Measurements from ENCODE around the gene TRPC4.

TRPC4 gene

DNA sequence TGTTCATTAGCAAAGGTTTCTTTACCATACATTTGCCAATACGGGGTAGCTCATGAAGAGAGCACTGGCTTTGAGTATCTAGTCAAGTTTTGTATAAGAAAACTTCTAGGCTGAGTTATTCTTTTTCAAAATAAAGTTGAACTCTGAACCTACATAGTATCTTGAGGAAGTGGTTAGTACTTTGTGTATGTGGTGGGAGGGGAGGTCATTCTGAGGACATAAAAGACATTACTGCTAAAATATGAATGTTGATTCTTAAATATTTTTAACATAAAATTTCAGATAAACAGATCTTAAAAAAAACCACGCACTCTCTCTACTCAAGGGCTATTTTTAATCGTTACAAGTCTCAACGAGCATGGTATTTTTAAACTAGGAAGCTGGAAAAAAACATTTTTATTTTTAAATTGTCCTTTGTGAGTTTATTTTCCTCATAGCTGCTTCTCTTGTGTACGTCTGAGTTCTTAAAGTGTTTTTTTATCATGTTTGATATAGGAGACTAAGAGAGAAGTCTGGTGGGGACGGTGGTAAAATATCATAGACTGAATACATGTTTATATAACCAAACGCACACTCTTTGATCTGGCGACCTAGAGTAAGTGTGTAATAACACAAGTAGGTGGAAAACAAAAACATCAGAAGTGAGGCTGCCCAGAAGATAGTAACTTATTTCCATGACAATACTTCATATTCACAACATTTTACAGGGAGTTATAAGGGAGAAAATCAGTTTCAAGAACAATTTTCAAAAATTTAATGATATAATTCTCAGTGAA is 153.0 kb downstream of the TRPC4 start:
- no peak for DNase-seq (ENCODE audit: low spot score)

DNA sequence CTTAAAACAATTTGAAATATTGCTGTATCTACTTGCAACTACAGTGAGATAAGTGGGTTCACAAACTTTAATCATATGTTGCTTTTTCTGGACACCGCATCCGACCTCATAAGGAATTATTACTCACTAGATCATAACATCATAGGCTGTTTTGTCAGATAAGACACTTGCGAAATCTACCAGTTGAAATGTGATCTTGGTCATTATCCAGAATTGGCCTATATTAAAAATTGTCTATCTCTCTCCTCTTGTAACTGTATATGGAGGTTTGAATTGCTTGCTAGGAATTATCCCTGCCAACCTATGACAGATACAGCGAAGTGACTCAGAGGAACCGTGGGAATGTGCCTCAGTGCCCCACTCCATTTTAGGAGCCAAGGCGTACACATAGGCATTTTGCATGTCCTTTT is 154.0 kb downstream of the TRPC4 start:
- DNase-seq (ENCODE audit: low spot score), result no peak

DNA sequence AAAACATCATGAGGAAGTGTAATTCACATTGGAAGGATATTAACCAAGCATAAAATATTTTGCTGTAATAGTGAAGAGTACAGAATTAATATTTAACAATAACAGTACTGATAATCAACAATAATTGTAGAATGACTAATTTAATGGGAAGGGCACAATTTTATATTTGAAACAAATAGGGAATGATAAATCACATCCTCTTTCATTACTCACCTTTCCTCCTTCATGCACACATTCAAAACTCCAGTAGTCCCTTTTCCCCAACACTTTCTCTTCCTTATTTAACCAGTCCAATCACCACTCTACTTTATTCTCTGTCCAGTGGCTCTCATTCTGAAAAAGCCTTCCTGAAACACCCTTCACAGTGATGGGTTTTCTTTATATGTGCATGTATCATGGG is 160.3 kb downstream of the TRPC4 start:
- DNase-seq (ENCODE audit: low spot score), result no peak

DNA sequence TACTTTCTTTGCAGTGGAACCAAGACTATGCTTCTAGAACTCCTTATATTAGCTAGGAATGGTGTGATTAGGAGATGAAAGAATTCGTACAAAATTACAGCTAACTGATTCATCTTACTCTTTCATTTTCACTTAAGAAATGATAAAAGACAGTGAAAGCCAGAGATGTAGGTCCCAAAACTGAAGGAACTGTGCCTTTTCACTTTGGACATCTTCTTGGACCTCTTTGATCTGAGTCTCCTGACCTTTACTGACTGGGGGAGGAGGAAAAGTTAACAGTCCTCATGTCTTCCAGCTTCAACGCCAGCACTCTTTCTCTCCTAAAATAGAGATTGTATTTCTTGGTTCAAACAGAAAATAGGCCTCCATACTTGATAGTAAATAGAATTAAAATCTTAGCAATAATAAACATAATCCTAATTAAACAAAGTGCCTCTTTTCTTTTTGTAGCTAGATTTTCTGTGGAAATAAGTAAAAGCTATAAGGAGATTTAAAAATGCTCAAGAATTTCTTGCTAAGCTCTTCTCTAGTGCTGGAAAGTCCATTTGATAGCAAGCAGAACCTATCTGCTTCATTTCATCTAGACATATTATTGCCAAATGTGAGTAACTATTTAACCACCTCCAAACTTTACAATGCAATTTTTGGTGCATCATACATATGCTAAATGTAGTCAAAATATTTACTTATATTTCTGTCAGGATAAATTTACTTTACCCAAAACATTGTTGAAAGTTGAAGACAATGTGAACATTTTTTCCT is 161.7 kb downstream of the TRPC4 start:
- DNase-seq (ENCODE audit: low spot score), result no peak

DNA sequence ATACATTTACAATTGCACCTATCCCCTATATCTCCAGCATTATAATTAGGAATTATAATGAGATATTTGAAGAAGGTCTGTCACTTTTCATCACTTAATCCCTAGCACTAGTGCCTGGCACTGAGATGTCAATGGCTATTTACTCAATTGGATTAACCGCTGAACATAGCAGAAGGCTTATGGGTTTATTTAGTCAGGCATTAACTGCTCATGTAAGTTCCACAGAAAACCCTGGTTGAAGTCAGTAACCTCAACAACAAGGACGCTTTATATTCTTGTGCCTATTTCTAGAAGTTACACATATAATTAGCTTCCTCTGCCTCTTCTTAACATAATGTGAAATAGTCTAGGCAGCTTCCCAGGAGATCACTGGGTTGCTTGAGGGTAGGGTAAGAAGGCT is 163.5 kb downstream of the TRPC4 start:
- DNase-seq (ENCODE audit: low spot score), result no peak

DNA sequence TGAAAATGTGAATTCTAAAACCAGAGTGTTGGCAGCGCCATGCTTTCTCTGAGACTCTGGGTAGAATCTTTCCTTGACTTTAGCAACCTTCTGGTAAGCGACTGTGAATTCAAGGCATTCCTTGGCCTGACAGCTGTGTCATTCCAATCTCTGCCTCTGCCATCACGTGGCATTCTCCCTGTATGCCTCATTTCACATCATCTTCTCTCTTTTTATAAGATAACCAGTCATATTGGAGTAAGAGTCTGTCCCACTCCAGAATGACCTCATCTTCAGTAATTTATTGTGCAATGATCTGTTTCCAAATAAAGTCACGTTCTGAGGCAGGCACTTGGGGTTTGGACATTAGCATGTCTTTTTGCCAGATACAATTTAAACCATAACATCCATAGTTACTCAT is 167.6 kb downstream of the TRPC4 start:
- no peak for DNase-seq (ENCODE audit: low spot score)

DNA sequence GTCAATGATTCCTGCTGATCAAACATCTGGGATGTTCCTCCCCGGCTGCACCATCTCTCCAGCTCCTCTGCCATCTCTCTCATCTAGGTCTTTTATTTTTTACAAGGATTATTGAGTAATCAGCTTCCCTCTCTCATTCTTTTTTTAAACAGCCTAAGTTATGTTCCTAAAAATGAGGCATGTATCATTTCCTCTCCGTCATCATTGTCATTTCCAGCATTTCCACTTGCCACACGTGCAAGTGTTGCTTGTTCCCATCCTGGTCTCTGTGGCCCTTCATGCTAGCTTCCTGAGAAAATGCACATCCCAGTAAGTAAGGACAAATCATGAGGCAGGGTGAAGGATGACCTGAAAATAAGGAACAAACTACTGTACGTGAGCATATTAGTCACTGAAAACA is 168.3 kb downstream of the TRPC4 start:
- no peak for DNase-seq (ENCODE audit: low spot score)

DNA sequence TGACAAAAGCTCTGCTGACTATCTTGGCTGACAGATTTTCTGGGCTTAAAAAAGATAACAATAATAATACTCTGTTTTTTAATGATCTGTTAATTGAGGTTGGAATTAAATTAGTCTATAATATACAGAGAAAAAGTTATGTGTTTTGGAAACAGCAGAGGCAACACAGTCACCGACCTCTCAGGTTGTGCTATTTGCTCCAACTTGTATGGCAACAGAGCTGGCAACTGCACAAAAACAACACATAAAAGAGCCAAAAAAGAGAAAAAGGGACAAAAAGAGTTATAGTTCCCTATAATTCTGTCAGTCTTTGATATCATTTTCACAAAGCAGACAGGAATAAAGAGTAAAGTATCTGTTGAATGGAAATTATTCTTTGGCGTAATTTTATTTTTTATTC is 168.7 kb downstream of the TRPC4 start:
- DNase-seq (ENCODE audit: low spot score), result no peak

DNA sequence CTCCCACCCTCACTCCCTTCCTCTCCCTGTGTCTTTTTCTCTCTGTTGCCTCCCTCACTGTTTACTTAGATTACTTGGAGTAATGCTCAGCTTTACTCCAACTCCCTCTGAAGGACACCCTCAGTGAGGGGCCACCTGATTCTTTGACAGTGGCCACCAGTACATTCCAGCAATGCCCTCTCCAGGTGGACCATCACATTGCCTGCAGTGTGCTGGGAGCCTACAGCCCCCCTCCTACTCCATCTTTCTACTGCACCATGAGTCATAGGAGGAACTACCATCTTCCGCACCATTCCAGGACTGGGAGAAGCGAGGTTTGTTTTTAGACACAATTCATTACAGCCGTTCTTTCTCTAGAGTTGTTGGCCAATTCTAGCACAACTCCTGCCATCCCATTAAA is 174.4 kb downstream of the TRPC4 start:
- DNase-seq (ENCODE audit: low spot score), result no peak

DNA sequence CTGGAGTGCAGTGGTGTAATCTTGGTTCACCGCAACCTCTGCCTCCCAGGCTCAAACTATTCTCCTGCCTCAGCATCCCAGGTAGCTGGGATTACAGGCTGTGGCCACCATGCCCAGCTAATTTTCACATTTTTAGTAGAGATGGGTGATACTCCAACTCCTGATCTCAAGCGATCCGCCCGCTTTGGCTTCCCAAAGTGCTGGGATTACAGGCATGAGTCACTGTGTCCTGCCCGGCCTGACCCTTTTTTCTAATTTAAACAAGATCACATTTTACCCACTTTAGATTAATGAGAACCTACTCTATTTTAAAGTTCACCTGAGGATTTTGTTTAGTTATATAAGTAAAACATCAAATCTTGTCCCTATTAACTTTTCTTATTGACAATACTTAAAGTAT is 179.2 kb downstream of the TRPC4 start:
- DNase-seq (ENCODE audit: low spot score), result no peak

DNA sequence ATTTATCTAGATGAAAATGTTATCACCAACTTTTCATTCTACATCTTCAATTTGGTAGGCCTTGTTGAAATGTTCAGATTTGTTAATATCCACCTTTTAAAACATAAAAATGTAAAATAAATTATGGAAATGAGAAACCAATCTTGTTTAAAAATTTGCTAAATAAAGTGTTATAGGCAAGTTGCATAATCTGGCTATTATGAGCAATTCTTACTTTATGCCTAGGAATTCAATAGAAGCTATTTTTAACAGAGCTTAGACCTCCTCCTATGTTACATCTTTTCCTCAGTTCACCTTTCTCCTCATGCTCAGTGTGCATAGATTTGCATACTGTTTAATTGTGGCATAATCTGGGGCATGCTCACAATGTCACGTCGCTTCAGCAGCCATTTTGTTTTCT is 183.1 kb downstream of the TRPC4 start:
- no peak for DNase-seq (ENCODE audit: low spot score)

DNA sequence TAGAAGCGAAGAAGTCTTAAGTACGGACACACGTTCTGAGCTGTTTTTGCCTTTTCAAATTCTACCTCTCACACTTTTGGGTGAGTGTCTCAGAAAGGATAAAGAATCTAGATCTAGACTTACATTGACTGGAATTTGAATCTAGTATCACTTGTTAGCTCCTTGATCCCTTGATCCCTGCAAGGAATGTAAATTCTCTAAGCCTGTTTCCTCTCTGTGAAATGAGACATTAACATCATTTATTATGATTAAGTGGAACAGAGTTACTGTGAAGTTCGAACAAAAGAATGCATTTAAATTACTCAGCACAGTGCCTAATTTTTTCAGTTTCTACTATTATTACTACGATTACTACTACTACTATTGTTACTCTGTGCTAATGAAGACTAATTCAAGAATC is 184.4 kb downstream of the TRPC4 start:
- DNase-seq (ENCODE audit: low spot score), result no peak

DNA sequence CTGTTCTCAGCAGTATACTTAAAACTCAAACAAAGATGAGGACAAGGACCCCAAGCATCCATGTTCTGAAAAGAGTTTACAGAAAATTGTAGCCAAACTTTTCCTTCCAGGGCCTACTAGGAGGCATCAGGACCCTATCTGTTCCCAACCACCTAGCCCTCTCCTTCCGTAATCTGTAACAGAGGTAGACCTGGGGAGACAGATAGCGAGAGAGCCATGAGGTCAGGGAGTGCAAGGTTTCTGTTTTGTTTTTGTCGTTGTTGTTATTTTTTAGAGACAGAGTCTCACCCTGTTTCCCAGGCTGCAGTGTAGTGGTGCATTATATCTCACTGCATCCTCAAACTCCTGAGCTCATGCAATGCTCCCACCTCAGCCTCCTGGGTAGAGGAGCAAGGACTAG is 187.1 kb downstream of the TRPC4 start:
- no peak for DNase-seq (ENCODE audit: low spot score)

DNA sequence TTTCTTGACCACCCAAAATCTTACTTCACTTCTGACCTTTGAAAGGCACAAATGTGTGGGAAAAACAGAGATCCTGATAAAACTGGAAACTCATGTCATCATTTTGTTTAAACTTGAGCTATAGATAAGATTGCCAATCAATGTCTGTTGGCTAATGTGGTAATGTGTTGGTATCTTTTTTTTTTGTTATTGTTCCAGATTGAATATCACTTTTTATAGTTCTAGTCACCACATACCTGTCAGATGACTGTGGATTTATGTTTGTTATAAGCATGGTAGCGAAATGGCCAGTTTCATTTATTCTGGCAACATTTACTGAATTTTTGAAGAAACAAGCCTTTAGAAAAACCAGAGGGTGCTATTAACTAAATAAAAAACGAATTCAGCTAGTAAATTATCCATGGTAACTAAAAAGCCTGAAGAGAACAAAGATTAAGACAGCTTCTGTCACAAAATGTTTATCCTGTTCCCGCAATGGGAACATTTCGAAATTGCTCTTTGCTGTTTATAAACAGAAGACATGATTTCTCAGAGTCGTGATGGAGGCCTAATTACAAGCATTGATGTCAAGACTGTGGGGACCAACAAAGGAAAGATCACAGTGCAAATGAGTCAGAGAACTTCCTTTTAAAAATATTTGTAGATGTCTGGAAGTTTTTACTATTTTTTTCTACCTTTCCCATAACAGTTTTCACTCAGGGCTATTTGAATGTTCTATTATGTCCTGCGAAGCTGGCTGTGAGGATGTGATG is 188.1 kb downstream of the TRPC4 start:
- no peak for DNase-seq (ENCODE audit: low spot score)

DNA sequence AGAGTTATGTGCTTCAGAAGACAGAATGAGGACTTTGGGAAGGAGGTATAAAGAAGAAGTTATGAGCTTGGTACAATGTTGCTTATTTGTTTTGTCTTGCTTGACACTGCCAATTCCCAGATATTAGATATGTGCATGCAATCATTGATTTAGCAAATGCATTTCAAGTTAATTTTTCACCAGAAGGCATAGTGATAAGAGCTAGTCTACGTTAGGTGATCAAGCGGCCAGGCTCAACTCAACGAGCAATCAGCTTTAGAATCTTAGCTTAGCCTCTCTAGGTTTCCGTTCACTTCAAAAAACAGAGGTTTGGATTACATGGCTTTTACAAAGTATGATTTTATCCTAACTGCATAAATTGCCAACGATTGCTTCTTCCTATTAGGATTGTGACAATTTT is 189.4 kb downstream of the TRPC4 start:
- DNase-seq (ENCODE audit: low spot score), result no peak

DNA sequence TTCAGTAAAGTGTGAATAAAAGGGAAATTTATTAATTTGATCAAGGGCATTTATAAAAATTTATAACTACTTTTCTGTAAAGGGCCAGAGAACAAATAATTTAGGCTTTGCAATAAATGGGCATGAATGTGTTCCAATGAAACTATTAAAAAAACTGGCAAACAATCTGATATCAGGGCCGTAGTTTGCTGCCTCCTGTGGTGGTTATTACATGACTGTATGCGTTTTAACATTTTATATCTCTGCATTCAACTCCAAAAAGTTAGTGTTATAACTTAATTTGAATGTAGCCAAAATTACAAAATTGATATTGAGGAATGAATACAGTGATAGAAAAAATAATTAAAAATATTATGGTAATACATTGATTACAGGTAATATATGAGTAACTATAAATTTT is 190.5 kb downstream of the TRPC4 start:
- no peak for DNase-seq (ENCODE audit: low spot score)

DNA sequence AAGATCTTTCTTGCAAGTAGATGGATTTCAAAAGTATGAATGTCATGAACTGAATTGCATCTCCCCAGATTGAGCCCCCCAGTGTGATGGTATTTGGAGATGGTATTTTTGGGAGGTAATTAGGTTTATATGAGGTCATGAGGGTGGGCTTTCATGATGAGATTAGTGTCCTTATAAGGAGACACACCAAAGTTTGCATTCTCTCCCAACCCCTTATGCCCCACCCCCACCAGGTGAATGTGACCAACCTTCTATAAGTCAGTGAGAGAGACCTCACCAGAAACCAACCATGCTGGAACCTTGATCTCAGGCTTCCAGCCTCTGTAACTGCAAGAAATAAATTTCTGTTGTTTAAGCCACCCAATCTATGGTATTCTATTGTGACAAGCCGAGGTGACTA is 199.7 kb downstream of the TRPC4 start:
- no peak for DNase-seq (ENCODE audit: low spot score)

DNA sequence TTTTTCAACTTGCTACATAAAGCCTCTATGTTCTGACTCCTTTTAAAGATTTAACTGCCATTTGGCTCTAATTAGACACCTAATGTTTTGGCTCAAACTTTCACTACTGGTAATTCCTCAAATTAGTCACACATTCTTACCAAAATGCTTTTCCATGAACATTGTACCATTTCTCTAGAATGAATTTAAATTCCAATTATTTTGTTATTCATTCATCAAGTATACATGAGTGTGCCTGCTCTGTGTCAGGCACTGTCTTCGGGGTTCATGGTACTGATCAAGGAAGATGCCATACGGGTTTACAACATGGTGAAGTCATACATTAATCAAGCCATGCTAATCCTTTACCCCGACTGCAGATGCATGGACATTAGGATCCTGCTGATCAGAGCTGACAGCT is 201.9 kb downstream of the TRPC4 start:
- no peak for DNase-seq (ENCODE audit: low spot score)

DNA sequence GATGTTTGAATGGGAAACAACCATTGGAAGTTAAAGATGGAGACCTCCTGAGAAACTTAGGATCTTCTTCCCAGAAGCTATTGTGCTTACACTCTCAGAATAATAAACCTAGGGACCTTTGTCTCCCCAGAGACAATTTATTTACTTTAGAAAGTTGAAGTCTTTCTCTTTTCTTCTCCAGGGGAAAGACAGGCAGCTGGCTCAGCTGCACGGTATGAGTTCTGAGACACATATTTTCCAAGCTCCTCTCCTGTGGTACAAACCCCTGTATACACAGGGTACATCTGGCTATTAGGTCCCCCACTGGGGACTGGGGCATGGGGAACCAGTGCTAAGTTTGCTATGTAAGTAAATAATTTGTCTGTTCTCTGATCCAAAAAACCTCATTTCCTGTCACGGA is 203.5 kb downstream of the TRPC4 start:
- no peak for DNase-seq (ENCODE audit: low spot score)

DNA sequence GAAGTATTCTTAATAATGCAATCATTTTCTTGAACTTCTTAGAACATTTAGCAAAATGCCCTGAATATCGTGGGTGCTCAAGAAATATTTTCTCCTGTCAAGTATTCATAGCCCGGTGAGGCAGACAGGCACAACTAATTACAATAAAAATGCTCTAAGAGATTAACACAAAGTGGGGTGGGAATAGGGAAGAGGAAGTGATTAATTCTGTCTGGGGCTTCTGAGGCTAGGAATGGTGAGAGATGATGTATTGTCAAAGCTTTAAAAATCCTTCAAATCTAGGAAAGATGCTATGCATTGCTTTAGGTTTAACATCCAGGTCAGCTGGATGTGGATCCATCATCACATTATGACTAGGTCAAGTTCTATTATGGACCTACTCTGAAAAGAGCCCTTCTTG is 204.2 kb downstream of the TRPC4 start:
- DNase-seq (ENCODE audit: low spot score), result no peak

DNA sequence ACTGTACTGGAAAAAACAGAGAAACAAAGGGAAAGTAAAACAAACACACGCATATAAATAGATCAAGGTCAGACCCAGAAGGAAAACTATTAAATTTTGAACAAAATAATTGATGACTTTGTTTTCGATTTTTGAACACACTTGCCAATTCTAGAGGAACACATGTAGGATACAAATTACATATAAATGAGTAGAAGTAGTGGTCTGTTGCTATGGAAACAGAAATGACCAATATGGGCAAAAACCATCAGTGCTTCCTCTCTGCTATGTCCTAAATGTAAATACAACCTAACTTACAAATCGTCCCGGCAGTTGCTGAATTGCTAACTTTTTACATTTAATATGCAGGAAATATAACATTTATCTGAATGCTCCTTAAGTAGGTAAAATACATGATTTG is 205.8 kb downstream of the TRPC4 start:
- no peak for DNase-seq (ENCODE audit: low spot score)

DNA sequence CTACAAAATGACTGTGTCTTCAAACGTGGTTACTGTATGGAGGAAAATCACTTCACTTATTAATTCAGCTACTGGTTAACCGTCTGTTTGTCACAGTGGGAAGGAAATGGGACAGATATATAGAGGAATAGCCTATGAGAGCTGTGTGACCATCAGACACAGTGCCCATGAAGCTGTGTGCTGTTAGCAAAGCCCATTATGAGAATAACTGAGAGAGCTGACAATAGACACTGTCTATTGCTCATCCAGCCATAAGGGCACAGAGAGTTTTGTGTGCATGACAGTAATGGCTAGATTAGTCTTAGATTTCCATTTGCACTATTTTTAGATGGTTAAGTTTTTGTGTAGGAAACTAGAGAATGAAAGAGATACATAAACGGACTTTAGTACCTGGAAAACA is 206.9 kb downstream of the TRPC4 start:
- no peak for DNase-seq (ENCODE audit: low spot score)

DNA sequence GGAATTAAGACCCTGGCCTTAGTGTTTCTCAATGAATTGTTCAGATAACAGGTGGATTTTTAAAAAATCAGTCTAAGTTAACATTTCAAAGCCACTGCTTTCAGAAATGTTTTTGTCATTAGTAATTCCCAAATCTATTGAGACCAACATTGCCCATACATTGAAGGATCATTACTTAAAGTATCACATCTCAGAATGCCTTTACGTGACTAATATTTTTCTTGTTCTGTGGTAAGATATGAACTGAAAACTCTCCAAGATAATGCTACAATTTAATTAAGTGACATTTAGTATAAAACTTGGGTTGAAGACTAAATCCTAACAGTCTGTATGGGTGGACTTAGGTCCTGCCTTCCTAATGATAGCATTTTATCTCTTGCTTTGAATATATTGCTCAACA is 211.6 kb downstream of the TRPC4 start:
- no peak for DNase-seq (ENCODE audit: low spot score)
